ENCODE data around the gene SLC34A1. TPM values are rescaled to one million over a fixed set of nuclear protein-coding genes. Genes with fewer than 3 reads are reported as not detected.

SLC34A1 gene
- total RNA-seq, 1 donor from 2014 or later = not detected

DNA sequence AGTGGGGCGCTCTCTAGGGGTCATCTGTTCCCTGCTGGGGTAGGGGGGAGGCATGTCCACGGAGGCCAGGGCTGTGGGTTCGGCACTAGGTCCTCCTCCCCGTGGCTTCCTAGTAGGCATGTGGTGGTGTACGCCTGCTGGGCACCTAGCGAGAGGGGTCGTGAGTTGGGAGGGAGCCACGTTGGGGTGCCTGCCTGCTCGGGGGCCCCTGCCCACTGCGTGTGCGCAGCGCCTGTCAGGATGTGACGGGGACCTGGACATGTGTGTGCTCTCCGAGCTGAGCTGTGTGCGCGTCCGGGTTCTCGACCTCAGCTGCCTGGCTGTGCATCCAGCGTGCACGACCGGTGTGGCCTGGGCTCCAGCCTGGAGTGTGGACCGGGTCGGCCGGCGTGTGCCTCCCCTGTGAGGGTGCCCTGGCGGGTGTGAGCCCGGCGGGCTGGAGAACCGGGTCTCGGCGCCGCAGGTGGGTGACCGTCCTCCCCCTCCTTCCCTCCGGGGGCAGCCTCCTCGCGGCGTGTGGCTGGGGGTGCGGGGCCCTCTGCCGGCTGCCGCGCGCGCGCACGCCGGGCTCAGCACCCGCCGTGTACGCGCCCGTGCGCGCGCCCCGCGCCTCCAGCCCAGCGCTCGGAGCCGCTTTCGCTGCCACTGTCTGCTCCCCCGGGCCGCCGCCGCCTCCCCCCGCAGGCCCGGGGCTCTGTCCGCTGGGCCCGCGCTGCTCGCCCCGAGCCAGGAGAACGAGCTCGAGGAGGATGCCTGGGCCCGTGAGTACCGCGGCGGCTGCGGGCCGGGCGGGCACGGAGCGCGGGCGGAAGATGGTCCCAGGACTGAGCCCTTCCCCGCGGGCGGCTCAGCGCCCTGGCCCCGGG lies 62.2 kb downstream of the SLC34A1 start, which contains the start of gene PRR7:
PRR7 (plus strand) TSS at position 615 of the 866 bp plus-strand sequence. CDS start 8,254 bp downstream, outside the sequence.
- Mint-ChIP-seq H3K4me3 (ENCODE audit: low read depth) (peak within 1 kb of the TSS; percentile 71), H3K9me3 (ENCODE audit: low read depth) (no peaks in the 10 kb centered on the region), H3K27ac (peak within 1 kb of the TSS; percentile 78), H3K27me3 (peaks cover 13% of the 10 kb centered on the region), H3K36me3 (ENCODE audit: insufficient read depth) (no peaks in the 10 kb centered on the region), H3K4me1 (ENCODE audit: low read depth) (peaks cover 13% of the 10 kb centered on the region)
- TF ChIP-seq, protein P1, sequence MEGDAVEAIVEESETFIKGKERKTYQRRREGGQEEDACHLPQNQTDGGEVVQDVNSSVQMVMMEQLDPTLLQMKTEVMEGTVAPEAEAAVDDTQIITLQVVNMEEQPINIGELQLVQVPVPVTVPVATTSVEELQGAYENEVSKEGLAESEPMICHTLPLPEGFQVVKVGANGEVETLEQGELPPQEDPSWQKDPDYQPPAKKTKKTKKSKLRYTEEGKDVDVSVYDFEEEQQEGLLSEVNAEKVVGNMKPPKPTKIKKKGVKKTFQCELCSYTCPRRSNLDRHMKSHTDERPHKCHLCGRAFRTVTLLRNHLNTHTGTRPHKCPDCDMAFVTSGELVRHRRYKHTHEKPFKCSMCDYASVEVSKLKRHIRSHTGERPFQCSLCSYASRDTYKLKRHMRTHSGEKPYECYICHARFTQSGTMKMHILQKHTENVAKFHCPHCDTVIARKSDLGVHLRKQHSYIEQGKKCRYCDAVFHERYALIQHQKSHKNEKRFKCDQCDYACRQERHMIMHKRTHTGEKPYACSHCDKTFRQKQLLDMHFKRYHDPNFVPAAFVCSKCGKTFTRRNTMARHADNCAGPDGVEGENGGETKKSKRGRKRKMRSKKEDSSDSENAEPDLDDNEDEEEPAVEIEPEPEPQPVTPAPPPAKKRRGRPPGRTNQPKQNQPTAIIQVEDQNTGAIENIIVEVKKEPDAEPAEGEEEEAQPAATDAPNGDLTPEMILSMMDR (IDR thresholded peaks at IDR 0.05; ENCODE audit: unreplicated experiment) = peak; percentile 30
- DNase-seq (ENCODE audit: low spot score, unreplicated experiment) = peak; percentile 43

DNA sequence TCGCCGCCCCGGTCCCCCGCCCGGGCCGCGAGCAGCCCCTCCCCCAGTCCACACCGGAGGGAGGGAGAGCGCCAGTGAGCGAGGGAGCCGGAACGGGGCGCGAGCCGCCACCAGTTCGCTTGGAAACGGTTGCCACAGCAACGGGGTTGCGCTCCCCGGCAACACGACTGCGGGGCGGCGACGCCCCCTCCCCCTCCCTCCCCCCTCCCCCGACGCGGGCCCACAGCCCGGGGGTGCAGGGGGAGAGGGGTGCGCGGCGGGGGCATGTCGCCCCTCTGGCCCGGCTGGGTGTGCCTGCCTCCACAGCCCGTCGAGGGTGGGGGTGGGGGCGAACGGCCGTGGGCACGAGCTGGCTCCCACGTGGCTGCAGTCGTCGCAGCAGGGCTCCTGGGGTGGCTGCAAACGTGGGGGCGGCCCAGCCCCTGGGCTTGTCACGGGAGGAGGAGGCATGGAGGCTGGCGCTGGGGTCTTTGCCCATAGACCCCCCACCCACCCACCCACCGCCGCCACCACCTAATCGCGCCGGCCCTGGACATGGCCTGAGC lies 62.9 kb downstream of the SLC34A1 start:
- Mint-ChIP-seq H3K4me3 (ENCODE audit: low read depth) (peak overlapping the region; percentile 71), H3K27me3 (peaks cover 13% of the 10 kb centered on the region), H3K27ac (no peak overlapping the region), H3K4me1 (ENCODE audit: low read depth) (peaks cover 13% of the 10 kb centered on the region), H3K36me3 (ENCODE audit: insufficient read depth) (peaks cover 1% of the 10 kb centered on the region), H3K9me3 (ENCODE audit: low read depth) (no peaks in the 10 kb centered on the region)
- peak; percentile 56 for DNase-seq (ENCODE audit: low spot score, unreplicated experiment)
- TF ChIP-seq, protein P1 (IDR thresholded peaks at IDR 0.05; ENCODE audit: unreplicated experiment) = no peak

DNA sequence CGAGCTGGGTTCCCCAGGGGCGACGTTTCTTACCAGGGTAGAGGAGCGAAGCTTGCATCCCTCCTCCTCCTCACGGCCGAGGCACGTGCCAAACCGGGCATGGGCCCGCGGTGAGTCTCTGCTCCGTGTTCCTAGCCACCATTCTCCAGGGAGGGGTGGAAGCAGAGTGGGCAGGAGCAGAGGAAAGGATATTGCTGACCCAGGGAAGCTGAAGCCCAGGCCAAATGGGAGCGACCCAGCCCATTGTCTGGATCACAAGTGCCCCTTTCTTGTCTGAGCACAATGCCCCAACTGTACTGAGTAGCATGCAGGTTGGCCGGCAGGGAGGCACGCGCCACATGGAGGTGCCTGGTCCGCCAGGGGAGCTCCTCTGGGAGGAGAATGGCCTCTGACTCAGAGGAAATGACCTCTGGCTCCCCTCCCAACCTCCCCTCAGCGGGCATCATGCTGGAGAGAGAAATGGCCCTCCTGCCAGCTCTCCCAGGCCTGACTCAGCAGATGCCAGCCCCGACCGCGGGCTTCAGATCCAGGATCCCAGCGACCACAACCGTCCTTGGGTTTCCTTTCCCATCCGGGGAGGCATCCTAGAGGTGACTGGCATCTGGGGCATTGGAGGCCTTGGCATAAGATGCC lies 63.5 kb downstream of the SLC34A1 start:
- peaks cover 1% of the 10 kb centered on the region for H3K36me3 Mint-ChIP-seq (ENCODE audit: insufficient read depth)
- H3K27me3 Mint-ChIP-seq = peaks cover 13% of the 10 kb centered on the region
- peak overlapping the region; percentile 71 for H3K4me3 Mint-ChIP-seq (ENCODE audit: low read depth)
- H3K27ac Mint-ChIP-seq = peak overlapping the region; percentile 78
- peaks cover 13% of the 10 kb centered on the region for H3K4me1 Mint-ChIP-seq (ENCODE audit: low read depth)
- H3K9me3 Mint-ChIP-seq (ENCODE audit: low read depth) = no peaks in the 10 kb centered on the region
- peak; percentile 52 for DNase-seq (ENCODE audit: low spot score, unreplicated experiment)
- TF ChIP-seq, protein P1 (IDR thresholded peaks at IDR 0.05; ENCODE audit: unreplicated experiment) = no peak

Other genes starting within 250 kb of the SLC34A1 start
- gene RAB24, start 80.7 kb upstream of the SLC34A1 start, total RNA-seq = 26.9 and 30.0 TPM in 2 replicates
- gene PRELID1, start 80.6 kb upstream of the SLC34A1 start, total RNA-seq = 94.0 and 114 TPM in 2 replicates
- gene MXD3, start 72.5 kb upstream of the SLC34A1 start, total RNA-seq = 20.1 and 20.6 TPM in 2 replicates
- gene LMAN2, start 32.8 kb upstream of the SLC34A1 start, total RNA-seq = 106 and 111 TPM in 2 replicates
- 13.0 and 15.0 TPM in 2 replicates for gene RGS14, start 26.5 kb upstream of the SLC34A1 start, total RNA-seq
- not detected in 2 replicates for gene PFN3, start 16.2 kb downstream of the SLC34A1 start, total RNA-seq
- 4.0 and 4.7 TPM in 2 replicates for gene F12, start 25.1 kb downstream of the SLC34A1 start, total RNA-seq
- 40.2 and 43.0 TPM in 2 replicates for gene GRK6, start 42.2 kb downstream of the SLC34A1 start, total RNA-seq
- 11.7 and 13.1 TPM in 2 replicates for gene PRR7, start 62.4 kb downstream of the SLC34A1 start, total RNA-seq
- gene DBN1, start 89.2 kb downstream of the SLC34A1 start, total RNA-seq = 396 and 422 TPM in 2 replicates
- 113 and 119 TPM in 2 replicates for gene PDLIM7, start 113.2 kb downstream of the SLC34A1 start, total RNA-seq
- gene DOK3, start 125.4 kb downstream of the SLC34A1 start, total RNA-seq = 11.6 and 13.7 TPM in 2 replicates
- 88.4 and 93.1 TPM in 2 replicates for gene DDX41, start 132.5 kb downstream of the SLC34A1 start, total RNA-seq
- 163 and 165 TPM in 2 replicates for gene FAM193B, start 170.1 kb downstream of the SLC34A1 start, total RNA-seq
- 161 and 170 TPM in 2 replicates for gene TMED9, start 207.8 kb downstream of the SLC34A1 start, total RNA-seq
- gene B4GALT7, start 215.7 kb downstream of the SLC34A1 start, total RNA-seq = 33.4 and 38.8 TPM in 2 replicates